Measurements from ENCODE around the gene C22orf23. TPM values are rescaled to one million over a fixed set of nuclear protein-coding genes. Genes with fewer than 3 reads are reported as not detected.

C22orf23 gene
- total RNA-seq = under 1 TPM in 1 of 2 experiments, not detected in 1; 0.27 TPM

- POLR2A ChIA-PET = interaction anchor here (0.6 to 1.0 kb wide), 3 partner anchors 74 to 277 kb away, joined by 3 to 5 read pairs (median 4); partner anchors contain the start of gene ANKRD54
- CTCF ChIA-PET = interaction anchor here (0.8 to 0.9 kb wide), 2 partner anchors 12 to 135 kb away, joined by 3 to 4 read pairs; no protein-coding TSS in a partner anchor
These were observed at the start of gene C22orf23, which contains the start of gene POLR2F for GRCh38 chr22:37953437-37954179. Gene C22orf23, minus strand, starts transcription at chr22:37953601. Its CDS starts 452 bp downstream, at chr22:37953149. Gene POLR2F, plus strand, starts transcription at chr22:37953699. Its CDS starts 89 bp downstream, at chr22:37953788.

GRCh38 chr22:37999640-38000272 lies 46.4 kb upstream of the C22orf23 start:
- ChIA-PET CTCF (no interaction called here), POLR2A (no interaction called here)

- ChIA-PET POLR2A (no interaction called here), CTCF (no interaction called here)
These were observed 45.8 kb upstream of the C22orf23 start for GRCh38 chr22:37999236-37999635.

GRCh38 chr22:37998543-37998942 lies 45.1 kb upstream of the C22orf23 start:
- CTCF ChIA-PET = no interaction called here
- POLR2A ChIA-PET = no interaction called here

GRCh38 chr22:37996515-37997246 lies 43.3 kb upstream of the C22orf23 start:
- CTCF ChIA-PET = no interaction called here
- POLR2A ChIA-PET = no interaction called here

GRCh38 chr22:37996079-37996478 lies 42.7 kb upstream of the C22orf23 start:
- ChIA-PET CTCF (interaction anchor here (1.1 kb wide), 1 partner anchor 56 kb away, joined by 3 read pairs; no protein-coding TSS in a partner anchor), POLR2A (interaction anchor here (0.6 kb wide), 1 partner anchor 10 kb away, joined by 3 read pairs; no protein-coding TSS in a partner anchor)

- ChIA-PET POLR2A (interaction anchor here (0.6 kb wide), 1 partner anchor 9 kb away, joined by 3 read pairs; no protein-coding TSS in a partner anchor), CTCF (interaction anchor here (1.1 kb wide), 1 partner anchor 57 kb away, joined by 3 read pairs; no protein-coding TSS in a partner anchor)
These were observed 42.1 kb upstream of the C22orf23 start for GRCh38 chr22:37995460-37995859.

GRCh38 chr22:37994982-37995381 lies 41.6 kb upstream of the C22orf23 start:
- ChIA-PET POLR2A (no interaction called here), CTCF (interaction anchor here (1.1 kb wide), 1 partner anchor 58 kb away, joined by 3 read pairs; no protein-coding TSS in a partner anchor)

- POLR2A ChIA-PET = no interaction called here
These were observed 40.6 kb upstream of the C22orf23 start for GRCh38 chr22:37994049-37994448.

GRCh38 chr22:37991731-37992442 lies 38.5 kb upstream of the C22orf23 start:
- ChIA-PET POLR2A (no interaction called here), CTCF (no interaction called here)

More at GRCh38 chr22:37994049-37994448, 40.6 kb upstream of the C22orf23 start:
- CTCF ChIA-PET = interaction anchor here (1.0 kb wide), 1 partner anchor 10 kb away, joined by 3 read pairs; no protein-coding TSS in a partner anchor

- POLR2A ChIA-PET = no interaction called here
- CTCF ChIA-PET = interaction anchor here (1.3 kb wide), 1 partner anchor 13 kb away, joined by 4 read pairs; no protein-coding TSS in a partner anchor
These were observed 37.5 kb upstream of the C22orf23 start for GRCh38 chr22:37990862-37991261.

GRCh38 chr22:37990301-37990700 lies 36.9 kb upstream of the C22orf23 start:
- ChIA-PET CTCF (interaction anchor here (1.3 kb wide), 1 partner anchor 13 kb away, joined by 4 read pairs; no protein-coding TSS in a partner anchor), POLR2A (no interaction called here)

GRCh38 chr22:37989146-37990045 lies 36.0 kb upstream of the C22orf23 start:
- ChIA-PET CTCF (interaction anchor here (0.5 to 1.3 kb wide), 3 partner anchors 12 to 277 kb away, joined by 3 to 5 read pairs (median 4); no protein-coding TSS in a partner anchor), POLR2A (no interaction called here)

GRCh38 chr22:37986371-37986770 lies 33.0 kb upstream of the C22orf23 start:
- POLR2A ChIA-PET = interaction anchor here (0.5 kb wide), 1 partner anchor 9 kb away, joined by 3 read pairs; no protein-coding TSS in a partner anchor
- CTCF ChIA-PET = no interaction called here

GRCh38 chr22:37985751-37986281 lies 32.4 kb upstream of the C22orf23 start:
- ChIA-PET CTCF (no interaction called here), POLR2A (no interaction called here)

GRCh38 chr22:37985050-37985585 lies 31.7 kb upstream of the C22orf23 start:
- ChIA-PET POLR2A (no interaction called here), CTCF (no interaction called here)
